WTC11 (cell line): ENCODE data around the gene FAM193B. TPM values are rescaled to one million over a fixed set of nuclear protein-coding genes. Genes with fewer than 3 reads are reported as not detected.

Experiments used
- ATAC-seq: fragments of 200-7000 bp; cut with Tn5 transposase; 2 replicates; pipeline ENCODE4 v1.10.0; 2021; ENCODE audit warnings: mild to moderate bottlenecking, moderate library complexity
- CTCF ChIA-PET: fragments of 300-600 bp; sonication (Branson Sonifier 250); formaldehyde crosslinking; loops from one replicate; lab custom pipeline; 2021; ENCODE audit warnings: antibody characterized with exemption; lab: Charles Lee
- POLR2A ChIA-PET: fragments of 350-600 bp; sonication (Branson Sonifier 250); formaldehyde crosslinking; loops from one replicate; lab custom pipeline; 2021; ENCODE audit warnings: antibody characterized with exemption; lab: Charles Lee
- DNase-seq: peaks from one replicate; pipeline ENCODE4 v3.0.0; 2021; ENCODE audit warnings: low spot score
- H3K27ac Mint-ChIP-seq: 2 replicates; pipeline ENCODE4 v1.8.0; 2021; ENCODE audit warnings: mixed read lengths
- H3K27me3 Mint-ChIP-seq: 2 replicates; pipeline ENCODE4 v1.8.0; 2021; ENCODE audit warnings: low read depth, mild to moderate bottlenecking, moderate library complexity, mixed read lengths
- H3K36me3 Mint-ChIP-seq: 2 replicates; pipeline ENCODE4 v1.8.0; 2021; ENCODE audit warnings: mixed read lengths
- H3K4me1 Mint-ChIP-seq: 2 replicates; pipeline ENCODE4 v1.8.0; 2022; ENCODE audit warnings: mixed read lengths
- H3K4me3 Mint-ChIP-seq: 2 replicates; pipeline ENCODE4 v1.8.0; 2021; ENCODE audit warnings: mild to moderate bottlenecking, moderate library complexity, mixed read lengths
- H3K9me3 Mint-ChIP-seq: 2 replicates; pipeline ENCODE4 v1.8.0; 2021; ENCODE audit warnings: mixed read lengths
- AR ChIP-seq: fragments of 250-450 bp; sonication (Bioruptor Pico); IDR thresholded peaks from 2 replicates; pipeline ENCODE4 v1.9.0; 2021; ENCODE audit warnings: mild to moderate bottlenecking
- CBFB ChIP-seq: sonication (generic); formaldehyde crosslinking; IDR thresholded peaks from 2 replicates; pipeline ENCODE4 v1.8.1; 2022; ENCODE audit warnings: mild to moderate bottlenecking, low read depth, missing genetic modification reagents
- CTCF ChIP-seq: fragments of 200-600 bp; IDR thresholded peaks from 2 replicates; pipeline ENCODE4 v1.8.0; 2022; ENCODE audit warnings: antibody characterized with exemption
- ELF4 ChIP-seq: sonication (generic); formaldehyde crosslinking; IDR thresholded peaks from 2 replicates; pipeline ENCODE4 v1.8.1; 2022; ENCODE audit warnings: low read depth, mild to moderate bottlenecking, moderate library complexity, missing genetic modification reagents
- FOXP4 ChIP-seq: sonication (generic); formaldehyde crosslinking; IDR thresholded peaks from 2 replicates; pipeline ENCODE4 v1.8.0; 2022; ENCODE audit warnings: mild to moderate bottlenecking, missing genetic modification reagents
- IRF2 ChIP-seq: sonication (generic); formaldehyde crosslinking; IDR thresholded peaks from 2 replicates; pipeline ENCODE4 v1.8.0; 2022; ENCODE audit warnings: low read depth, missing genetic modification reagents, borderline replicate concordance
- MYBL2 ChIP-seq: sonication (generic); formaldehyde crosslinking; IDR thresholded peaks from 2 replicates; pipeline ENCODE4 v1.8.1; 2023; ENCODE audit warnings: mild to moderate bottlenecking, moderate library complexity, missing genetic modification reagents
- RORB ChIP-seq: fragments of 250-450 bp; sonication (Bioruptor Pico); IDR thresholded peaks from 2 replicates; pipeline ENCODE4 v1.9.0; 2021; ENCODE audit warnings: mild to moderate bottlenecking
- TEAD1 ChIP-seq: sonication (generic); formaldehyde crosslinking; IDR thresholded peaks from 2 replicates; pipeline ENCODE4 v1.8.0; 2022; ENCODE audit warnings: mild to moderate bottlenecking, missing genetic modification reagents
- USF2 ChIP-seq: sonication (generic); formaldehyde crosslinking; IDR thresholded peaks from 2 replicates; pipeline ENCODE4 v1.8.1; 2023; ENCODE audit warnings: mild to moderate bottlenecking, missing genetic modification reagents, moderate library complexity
- ZBTB43 ChIP-seq: sonication (generic); formaldehyde crosslinking; IDR thresholded peaks from 2 replicates; pipeline ENCODE4 v1.8.1; 2023; ENCODE audit warnings: mild to moderate bottlenecking, missing genetic modification reagents
- ZMAT4 ChIP-seq: fragments of 250-450 bp; sonication (Bioruptor Pico); IDR thresholded peaks from 2 replicates; pipeline ENCODE4 v1.9.0; 2021; ENCODE audit warnings: mild to moderate bottlenecking
- ZNF263 ChIP-seq: sonication (generic); formaldehyde crosslinking; IDR thresholded peaks from 2 replicates; pipeline ENCODE4 v1.8.1; 2022; ENCODE audit warnings: low read depth, mild to moderate bottlenecking, moderate library complexity, missing genetic modification reagents
- ZNF281 ChIP-seq: sonication (generic); formaldehyde crosslinking; IDR thresholded peaks from 2 replicates; pipeline ENCODE4 v1.8.0; 2023; ENCODE audit warnings: mild to moderate bottlenecking, missing genetic modification reagents
- ZNF416 ChIP-seq: fragments of 250-450 bp; sonication (Bioruptor Pico); IDR thresholded peaks from 2 replicates; pipeline ENCODE4 v1.9.0; 2021; ENCODE audit warnings: mild to moderate bottlenecking, inconsistent platforms
- ZNF532 ChIP-seq: fragments of 250-450 bp; sonication (Bioruptor Pico); IDR thresholded peaks from 2 replicates; pipeline ENCODE4 v1.9.0; 2021; ENCODE audit warnings: mild to moderate bottlenecking, borderline replicate concordance
- ZNF671 ChIP-seq: fragments of 250-450 bp; sonication (Bioruptor Pico); IDR thresholded peaks from 2 replicates; pipeline ENCODE4 v1.8.0; 2021; ENCODE audit warnings: mild to moderate bottlenecking
- total RNA-seq: library from RNA; stranded (reverse); gene quantifications from 3 replicates; pipeline ENCODE4 v1.2.3, GENCODE V29; 2021

Gene FAM193B
- total RNA-seq, 1 experiment from 2014 or later, result 101 TPM

- CTCF ChIA-PET, result interaction anchor here (0.6 to 16.7 kb wide), 10 partner anchors 17 to 107 kb away, joined by 3 to 230 read pairs (median 8); partner anchors contain the start of gene PDLIM7
- Mint-ChIP-seq H3K36me3 (no peaks in the 10 kb centered on the region), H3K4me1 (peaks cover 33% of the 10 kb centered on the region), H3K4me3 (no peak overlapping the region), H3K9me3 (no peaks in the 10 kb centered on the region), H3K27me3 (no peaks in the 10 kb centered on the region), H3K27ac (no peak overlapping the region)
- DNase-seq (no peak), ATAC-seq (no peak)
- TF ChIP-seq ZNF532 (CRISPR knock-in tag), result no peak
- no peak for TF ChIP-seq CTCF
- TF ChIP-seq ZNF281 (CRISPR knock-in tag), result no peak
- TF ChIP-seq TEAD1, result no peak
- TF ChIP-seq AR (CRISPR knock-in tag), result no peak
- TF ChIP-seq ZNF263 (CRISPR knock-in tag), result no peak
- TF ChIP-seq ZBTB43, result no peak
- TF ChIP-seq USF2 (CRISPR knock-in tag), result no peak
- no peak for TF ChIP-seq MYBL2 (CRISPR knock-in tag)
- TF ChIP-seq ZMAT4 (CRISPR knock-in tag), result no peak
- no peak for TF ChIP-seq ELF4
- no peak for TF ChIP-seq ZNF671 (CRISPR knock-in tag)
- no peak for TF ChIP-seq RORB
- no peak for TF ChIP-seq FOXP4
- TF ChIP-seq CBFB (CRISPR knock-in tag), result no peak
- TF ChIP-seq ZNF416 (CRISPR knock-in tag), result no peak
- no peak for TF ChIP-seq IRF2
- POLR2A ChIA-PET, result interaction anchor here (1.5 to 5.9 kb wide), 3 partner anchors 17 to 50 kb away, joined by 3 to 43 read pairs (median 6); partner anchors contain the start of genes GRK6 and PDLIM7
These were observed 77.7 kb downstream of the FAM193B start for GRCh38 chr5:177476531-177477233.
